ENCODE results near the gene SLC4A2.

Gene SLC4A2

DNA sequence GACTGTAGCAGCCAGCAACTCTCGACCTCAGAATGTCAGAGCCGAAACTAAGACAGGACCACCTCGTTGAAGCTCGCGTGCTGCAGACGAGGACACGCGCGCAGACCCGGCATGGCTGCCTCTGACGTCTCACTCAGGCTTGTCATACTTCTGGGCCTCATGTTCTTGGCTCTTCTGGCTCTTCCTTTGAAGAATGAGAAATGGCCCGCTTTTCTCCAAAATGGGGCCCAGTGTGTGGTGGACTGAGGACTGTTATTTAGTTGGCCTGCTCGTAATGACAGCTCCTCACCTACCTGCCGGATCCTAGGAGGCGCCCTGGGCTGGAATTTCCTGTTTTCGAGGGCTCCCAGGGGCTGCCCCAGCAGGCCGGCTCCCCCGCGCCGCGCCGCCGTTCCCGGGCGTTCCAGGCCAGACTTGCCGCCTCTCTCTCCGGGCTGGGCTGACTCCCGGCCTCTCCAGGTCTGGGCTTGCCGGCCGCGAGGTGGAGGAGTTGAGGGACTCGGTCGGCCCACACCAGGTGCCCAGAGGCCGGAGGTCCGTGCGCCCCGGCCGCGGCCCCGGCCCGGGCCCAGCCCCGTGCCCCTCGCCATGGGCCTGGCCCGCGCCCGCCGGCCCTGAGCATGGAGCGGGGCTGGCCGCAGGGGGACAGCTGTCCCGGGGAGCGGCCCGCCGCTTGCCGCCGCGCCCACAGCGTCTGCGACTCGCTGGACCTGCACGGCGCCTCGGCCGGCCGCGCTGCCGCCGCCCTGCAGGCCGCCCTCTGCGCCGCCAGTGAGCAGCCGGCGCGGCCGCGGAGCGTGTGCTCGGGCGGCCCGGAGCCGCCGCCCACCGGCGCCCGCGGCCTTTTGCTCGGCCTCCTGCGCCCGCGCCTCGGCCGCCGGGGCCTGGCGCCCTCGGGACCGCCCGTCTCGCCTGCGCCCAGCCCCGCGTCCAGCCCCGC is 55.0 kb downstream of the SLC4A2 start:
- no peak for FAIRE-seq
- TF ChIP-seq, protein P1, sequence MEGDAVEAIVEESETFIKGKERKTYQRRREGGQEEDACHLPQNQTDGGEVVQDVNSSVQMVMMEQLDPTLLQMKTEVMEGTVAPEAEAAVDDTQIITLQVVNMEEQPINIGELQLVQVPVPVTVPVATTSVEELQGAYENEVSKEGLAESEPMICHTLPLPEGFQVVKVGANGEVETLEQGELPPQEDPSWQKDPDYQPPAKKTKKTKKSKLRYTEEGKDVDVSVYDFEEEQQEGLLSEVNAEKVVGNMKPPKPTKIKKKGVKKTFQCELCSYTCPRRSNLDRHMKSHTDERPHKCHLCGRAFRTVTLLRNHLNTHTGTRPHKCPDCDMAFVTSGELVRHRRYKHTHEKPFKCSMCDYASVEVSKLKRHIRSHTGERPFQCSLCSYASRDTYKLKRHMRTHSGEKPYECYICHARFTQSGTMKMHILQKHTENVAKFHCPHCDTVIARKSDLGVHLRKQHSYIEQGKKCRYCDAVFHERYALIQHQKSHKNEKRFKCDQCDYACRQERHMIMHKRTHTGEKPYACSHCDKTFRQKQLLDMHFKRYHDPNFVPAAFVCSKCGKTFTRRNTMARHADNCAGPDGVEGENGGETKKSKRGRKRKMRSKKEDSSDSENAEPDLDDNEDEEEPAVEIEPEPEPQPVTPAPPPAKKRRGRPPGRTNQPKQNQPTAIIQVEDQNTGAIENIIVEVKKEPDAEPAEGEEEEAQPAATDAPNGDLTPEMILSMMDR (IDR thresholded peaks at IDR 0.05; ENCODE audit: insufficient read depth, missing control alignments) = no peak
- DNase-seq (ENCODE audit: insufficient read length, low spot score) = no peak

DNA sequence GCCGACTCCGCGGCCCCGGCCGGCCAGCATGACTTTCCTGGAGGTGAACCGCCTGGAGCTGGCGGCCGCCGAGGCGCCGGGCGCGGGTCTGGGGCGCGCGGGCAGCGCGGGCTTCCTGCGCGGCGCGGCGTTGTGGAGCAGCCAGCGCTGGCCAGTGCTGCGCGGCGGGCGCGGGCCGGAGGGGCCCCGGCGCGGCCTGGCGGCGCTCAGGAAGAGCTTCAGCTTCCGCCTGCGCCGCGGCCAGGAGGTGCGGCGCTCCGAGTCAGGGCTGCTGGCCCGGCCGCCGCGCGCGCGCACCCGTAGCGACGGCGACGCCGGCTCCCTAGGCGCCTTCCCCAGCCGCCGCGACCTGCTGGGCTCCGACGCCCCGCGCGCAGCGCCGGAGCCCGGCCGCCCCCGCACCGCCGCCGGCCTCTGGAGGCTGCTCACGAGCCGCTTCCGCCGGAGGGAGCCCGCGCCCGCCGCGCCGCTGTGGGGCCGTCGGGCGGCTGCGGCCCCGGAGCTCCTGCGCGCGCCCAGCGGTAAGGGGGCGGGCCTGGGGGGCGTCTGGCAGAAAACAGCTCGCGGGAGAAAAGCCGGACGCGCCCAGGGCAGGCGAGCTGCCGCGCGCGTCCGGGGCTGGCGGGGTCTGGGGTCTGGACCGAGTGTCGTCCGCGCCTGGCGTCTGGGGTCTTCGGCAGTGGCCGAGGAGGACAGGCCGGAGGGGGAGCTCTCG is 55.9 kb downstream of the SLC4A2 start:
- FAIRE-seq (no peak), DNase-seq (ENCODE audit: insufficient read length, low spot score) (no peak)
- TF ChIP-seq, protein P1 (IDR thresholded peaks at IDR 0.05; ENCODE audit: insufficient read depth, missing control alignments) = no peak

DNA sequence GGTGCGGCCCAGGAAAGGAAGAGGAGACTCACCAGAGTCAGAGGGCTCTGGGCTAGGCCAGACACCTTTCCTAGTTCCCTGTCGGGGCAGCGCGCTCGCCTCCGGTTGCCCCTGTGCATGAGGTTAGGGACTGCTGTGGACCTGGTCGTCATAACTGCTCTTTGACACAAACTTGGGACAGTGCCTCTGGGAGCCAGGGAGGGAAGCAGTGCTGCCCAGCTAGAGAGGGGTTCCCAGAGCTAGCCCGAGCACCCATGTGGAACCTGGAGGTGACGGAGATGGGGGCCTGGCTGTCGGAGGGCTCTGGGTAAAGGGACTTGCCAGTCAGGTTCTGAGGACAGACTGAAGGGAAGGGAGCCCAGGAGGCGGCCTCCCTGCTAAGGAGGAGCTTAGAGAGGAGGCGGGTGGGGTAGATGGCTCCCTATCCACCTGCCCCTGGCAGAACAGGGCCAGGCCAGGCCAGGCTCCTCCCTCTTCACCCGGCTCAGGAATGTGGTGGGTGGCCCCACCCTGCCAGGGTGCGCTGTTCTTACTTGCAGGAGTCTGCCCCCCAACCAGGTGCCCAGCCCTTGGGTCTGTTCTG is 56.5 kb downstream of the SLC4A2 start:
- FAIRE-seq = no peak
- no peak for DNase-seq (ENCODE audit: insufficient read length, low spot score)
- TF ChIP-seq, protein P1 (IDR thresholded peaks at IDR 0.05; ENCODE audit: insufficient read depth, missing control alignments) = no peak

DNA sequence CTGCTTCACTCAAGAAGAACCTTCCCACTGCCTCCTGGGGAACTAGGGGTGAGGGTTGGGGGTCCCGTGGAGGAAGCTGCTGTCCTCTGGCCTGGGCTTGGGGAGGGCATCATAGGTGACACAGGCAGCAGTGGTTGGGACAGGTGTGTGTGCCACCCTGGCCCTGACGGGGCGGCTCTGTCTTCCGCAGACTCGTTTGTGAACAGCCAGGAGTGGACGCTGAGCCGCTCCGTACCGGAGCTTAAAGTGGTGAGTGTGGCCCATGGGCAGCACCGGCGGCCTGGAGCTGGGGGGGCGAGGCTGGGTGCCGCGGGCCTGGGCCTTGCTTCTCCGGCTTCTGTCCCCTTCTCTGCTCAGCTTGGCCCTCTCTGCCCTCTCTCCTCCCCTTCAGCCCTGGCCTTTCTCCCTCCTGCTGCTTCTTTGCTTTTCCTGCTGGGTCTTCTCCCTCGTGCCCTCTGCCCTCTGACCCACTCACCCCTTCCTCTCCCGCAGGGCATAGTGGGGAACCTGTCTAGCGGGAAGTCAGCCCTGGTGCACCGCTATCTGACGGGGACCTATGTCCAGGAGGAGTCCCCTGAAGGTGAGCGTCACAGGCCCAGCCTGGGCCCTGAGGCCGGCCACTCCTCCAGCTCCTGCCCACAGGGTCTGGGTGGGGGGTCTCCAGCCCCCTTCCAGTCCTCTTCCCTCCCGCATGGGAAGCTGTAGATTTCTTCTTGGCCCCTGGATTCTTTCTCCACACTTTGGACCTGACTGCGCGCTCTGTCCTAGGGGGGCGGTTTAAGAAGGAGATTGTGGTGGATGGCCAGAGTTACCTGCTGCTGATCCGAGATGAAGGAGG is 57.4 kb downstream of the SLC4A2 start:
- no peak for DNase-seq (ENCODE audit: insufficient read length, low spot score)
- TF ChIP-seq, protein P1 (IDR thresholded peaks at IDR 0.05; ENCODE audit: insufficient read depth, missing control alignments) = no peak
- FAIRE-seq = no peak

DNA sequence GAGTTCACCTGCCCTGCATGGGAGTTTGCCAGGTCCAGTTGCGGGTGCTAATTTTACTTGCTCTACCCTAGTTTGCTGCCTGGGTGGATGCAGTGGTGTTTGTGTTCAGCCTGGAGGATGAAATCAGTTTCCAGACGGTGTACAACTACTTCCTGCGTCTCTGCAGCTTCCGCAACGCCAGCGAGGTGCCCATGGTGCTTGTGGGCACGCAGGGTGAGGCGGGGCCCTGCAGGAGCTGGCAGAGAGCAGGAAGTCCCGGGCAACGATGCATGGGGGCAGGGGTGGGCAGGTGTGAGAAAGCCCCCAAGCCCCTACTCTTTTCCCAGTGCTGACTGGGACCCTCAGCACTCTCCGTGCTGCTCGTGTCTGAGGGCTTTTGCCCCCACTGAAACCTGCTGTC is 58.2 kb downstream of the SLC4A2 start:
- no peak for FAIRE-seq
- TF ChIP-seq, protein P1 (IDR thresholded peaks at IDR 0.05; ENCODE audit: insufficient read depth, missing control alignments) = no peak
- no peak for DNase-seq (ENCODE audit: insufficient read length, low spot score)

DNA sequence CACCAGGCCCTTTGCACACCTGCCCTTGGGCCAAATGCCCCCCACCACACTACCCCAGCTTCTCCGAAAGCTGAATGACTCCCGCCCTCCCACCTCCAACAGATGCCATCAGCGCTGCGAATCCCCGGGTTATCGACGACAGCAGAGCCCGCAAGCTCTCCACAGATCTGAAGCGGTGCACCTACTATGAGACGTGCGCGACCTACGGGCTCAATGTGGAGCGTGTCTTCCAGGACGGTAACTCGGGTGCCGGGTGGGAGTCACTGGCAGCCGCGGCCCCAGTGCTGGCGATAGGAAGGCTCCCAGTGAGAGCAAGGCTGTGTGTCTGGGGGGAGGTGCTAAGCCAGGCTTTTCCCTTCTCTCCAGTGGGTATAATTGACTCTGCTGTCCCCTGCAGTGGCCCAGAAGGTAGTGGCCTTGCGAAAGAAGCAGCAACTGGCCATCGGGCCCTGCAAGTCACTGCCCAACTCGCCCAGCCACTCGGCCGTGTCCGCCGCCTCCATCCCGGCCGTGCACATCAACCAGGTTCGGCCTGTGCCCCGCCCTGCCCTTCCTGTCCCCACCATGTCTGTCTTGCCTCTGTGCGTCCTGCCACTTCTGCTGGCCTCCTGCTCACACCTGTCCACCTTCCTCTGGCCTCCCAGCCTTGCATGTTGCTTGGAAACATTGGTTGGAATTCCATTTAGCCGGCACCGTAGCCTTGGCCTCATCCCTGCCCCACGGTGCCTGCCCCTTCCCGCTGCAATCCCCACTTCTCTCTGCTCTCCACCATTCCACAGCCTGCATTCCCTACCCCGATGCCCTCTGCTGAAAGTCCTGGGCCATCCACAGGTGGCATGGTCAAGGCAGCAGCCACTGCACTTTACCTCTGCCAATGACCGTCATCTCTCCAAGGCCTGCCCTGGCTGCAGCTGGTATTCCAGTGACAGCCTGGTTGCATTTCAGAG is 59.0 kb downstream of the SLC4A2 start:
- TF ChIP-seq, protein P1 (IDR thresholded peaks at IDR 0.05; ENCODE audit: insufficient read depth, missing control alignments) = no peak
- no peak for FAIRE-seq
- no peak for DNase-seq (ENCODE audit: insufficient read length, low spot score)

All from D721Med (cell line).